Hippocampal formation (tissue), 2 donors: ENCODE data around the gene LY9.
"Not testable (repeated sequence)": the region's sequence is repeated elsewhere in the genome, so short reads cannot be mapped to it uniquely, and the experiment has no call there.

Source experiments
- DNase-seq, 2 donors: peaks; one replicate each; lab custom pipeline; 2025; lab: John Stamatoyannopoulos, UW

LY9 gene

GRCh38 chr1:160865337-160865736, 69.4 kb downstream of the LY9 start:
- no peak for DNase-seq

DNA sequence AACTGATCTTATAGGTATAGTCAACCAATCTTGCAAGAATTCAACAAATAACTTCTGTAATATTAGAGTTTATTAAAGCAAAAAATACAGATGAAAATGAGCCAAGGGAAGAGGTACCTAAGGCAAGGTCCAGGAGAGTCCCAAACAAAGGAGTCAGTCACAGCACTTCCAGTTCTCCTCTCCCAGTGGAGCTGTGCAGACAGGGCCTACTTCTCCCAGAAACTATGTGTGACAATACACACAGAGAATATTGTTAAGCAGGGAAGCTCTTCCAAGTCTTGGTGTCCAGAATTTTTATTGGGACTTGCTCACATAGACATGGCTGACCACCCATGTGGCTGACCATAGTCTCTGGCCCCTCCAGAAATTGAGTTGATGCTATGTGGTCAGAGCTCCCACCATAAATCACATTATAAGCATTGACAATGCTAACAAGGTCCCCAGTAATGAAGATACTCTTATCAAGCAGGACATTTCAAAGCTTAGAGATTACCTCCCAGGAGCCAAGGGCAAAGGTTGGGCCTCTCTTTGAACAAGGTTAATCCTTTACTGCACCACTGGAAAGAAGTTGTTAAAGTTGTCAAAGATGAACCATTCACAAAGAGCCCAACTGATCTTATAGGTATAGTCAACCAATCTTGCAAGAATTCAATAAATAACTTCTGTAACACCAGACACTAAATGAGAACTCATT, 70.2 kb downstream of the LY9 start:
- DNase-seq: no peak

DNA sequence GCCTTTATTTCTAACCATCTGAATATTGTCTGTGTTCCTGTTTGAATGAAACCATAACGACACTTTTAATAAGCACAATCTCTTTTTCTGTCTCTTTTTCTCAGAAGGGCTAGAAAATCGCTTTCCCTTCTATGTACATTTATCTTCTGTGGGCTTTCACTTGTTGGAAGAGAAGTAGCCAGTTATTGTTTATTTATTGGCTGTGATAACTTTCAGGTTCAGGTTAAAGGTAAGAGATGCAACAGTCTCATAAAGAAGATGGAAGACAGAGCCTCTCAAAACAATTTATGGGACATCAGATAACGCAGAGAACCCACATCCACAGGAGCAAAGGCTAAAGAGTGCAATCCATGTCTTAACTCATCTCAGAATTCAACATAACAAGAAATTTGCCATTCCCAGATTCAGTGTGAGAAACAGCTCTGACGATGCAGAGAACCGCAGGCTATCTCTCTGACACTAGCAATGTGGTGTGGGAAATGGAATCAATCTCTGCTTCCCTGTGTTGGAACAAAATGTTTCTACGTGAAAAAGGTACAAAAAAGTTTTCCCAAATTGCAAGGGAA, 70.8 kb downstream of the LY9 start:
- no peak for DNase-seq

GRCh38 chr1:160867651-160868050, 71.7 kb downstream of the LY9 start:
- DNase-seq: not testable (repeated sequence)

- DNase-seq: no peak
Measured at GRCh38 chr1:160868141-160868540, 72.2 kb downstream of the LY9 start.

- DNase-seq: no peak
Measured at GRCh38 chr1:160874935-160875334, 79.0 kb downstream of the LY9 start.

- not testable (repeated sequence) for DNase-seq
Measured at GRCh38 chr1:160875591-160875990, 79.6 kb downstream of the LY9 start.

- no peak for DNase-seq
Measured at GRCh38 chr1:160876311-160876710, 80.3 kb downstream of the LY9 start.

- DNase-seq: no peak
Measured at GRCh38 chr1:160877221-160877620, 81.2 kb downstream of the LY9 start.
